MM.1S (cell line): ENCODE measurements around the gene SYT15B.
"Not testable (repeated sequence)": the region's sequence is repeated elsewhere in the genome, so short reads cannot be mapped to it uniquely, and the experiment has no call there.

Experiments
- EZH2 ChIP-seq: fragments of 300-600 bp; sonication (generic); optimal IDR thresholded peaks from 2 replicates; pipeline ENCODE3; 2017; ENCODE audit warnings: low read depth, mild to moderate bottlenecking, antibody characterized with exemption, low read length, mixed read lengths
- EZH2phosphoT487 ChIP-seq: fragments of 300-600 bp; sonication (generic); IDR thresholded peaks from 2 replicates; pipeline ENCODE4 v1.6.1; 2018; ENCODE audit warnings: antibody characterized with exemption, low read length
- TF ChIP-seq, protein P1 (sequence below): fragments of 300-600 bp; sonication (generic); IDR thresholded peaks from 2 replicates; pipeline ENCODE4 v1.5.1; 2016; ENCODE audit warnings: antibody characterized with exemption, low read length, mixed read lengths

GRCh38 chr10:47725047-47725446 is 38.3 kb downstream of the SYT15B start:
- not testable (repeated sequence) for TF ChIP-seq EZH2, EZH2phosphoT487
- TF ChIP-seq, protein P1, sequence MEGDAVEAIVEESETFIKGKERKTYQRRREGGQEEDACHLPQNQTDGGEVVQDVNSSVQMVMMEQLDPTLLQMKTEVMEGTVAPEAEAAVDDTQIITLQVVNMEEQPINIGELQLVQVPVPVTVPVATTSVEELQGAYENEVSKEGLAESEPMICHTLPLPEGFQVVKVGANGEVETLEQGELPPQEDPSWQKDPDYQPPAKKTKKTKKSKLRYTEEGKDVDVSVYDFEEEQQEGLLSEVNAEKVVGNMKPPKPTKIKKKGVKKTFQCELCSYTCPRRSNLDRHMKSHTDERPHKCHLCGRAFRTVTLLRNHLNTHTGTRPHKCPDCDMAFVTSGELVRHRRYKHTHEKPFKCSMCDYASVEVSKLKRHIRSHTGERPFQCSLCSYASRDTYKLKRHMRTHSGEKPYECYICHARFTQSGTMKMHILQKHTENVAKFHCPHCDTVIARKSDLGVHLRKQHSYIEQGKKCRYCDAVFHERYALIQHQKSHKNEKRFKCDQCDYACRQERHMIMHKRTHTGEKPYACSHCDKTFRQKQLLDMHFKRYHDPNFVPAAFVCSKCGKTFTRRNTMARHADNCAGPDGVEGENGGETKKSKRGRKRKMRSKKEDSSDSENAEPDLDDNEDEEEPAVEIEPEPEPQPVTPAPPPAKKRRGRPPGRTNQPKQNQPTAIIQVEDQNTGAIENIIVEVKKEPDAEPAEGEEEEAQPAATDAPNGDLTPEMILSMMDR: not testable (repeated sequence)
